A673 (cell line): ENCODE results near the gene SPATS2L. TPM values are rescaled to one million over a fixed set of nuclear protein-coding genes. Genes with fewer than 3 reads are reported as not detected.

Experiments used
- BruUV-seq: library from RNA; stranded (reverse); fragments of 400-500 nt; replicated peaks from 2 replicates; lab custom pipeline; 2021; lab: Mats Ljungman, UMichigan
- CTCF ChIA-PET: fragments of 300-600 bp; sonication (Branson Sonifier 250); formaldehyde crosslinking; loops from one replicate; lab custom pipeline; 2022; ENCODE audit warnings: antibody characterized with exemption; lab: Charles Lee
- POLR2A ChIA-PET: fragments of 300-600 bp; sonication (Branson Sonifier 250); formaldehyde crosslinking; loops from one replicate; lab custom pipeline; 2022; ENCODE audit warnings: antibody characterized with exemption; ENCODE audit not compliant: low non-redundant PET; lab: Charles Lee
- DNase-seq: peaks from one replicate; pipeline ENCODE4 v3.0.0-alpha.2; 2015; ENCODE audit warnings: low spot score
- H3K27ac ChIP-seq: fragments of 200-600 bp; sonication (generic); 2 replicates; pipeline ENCODE4 v1.5.1; 2016; ENCODE audit warnings: mixed run types, low read depth, mild to moderate bottlenecking, mixed read lengths, antibody characterized with exemption, low read length; ENCODE audit not compliant: poor library complexity, severe bottlenecking
- H3K27me3 ChIP-seq: fragments of 200-600 bp; sonication (generic); replicated peaks from 2 replicates; pipeline ENCODE4 v1.6.1; 2017; ENCODE audit warnings: mixed run types, low read depth, mild to moderate bottlenecking, mixed read lengths, antibody characterized with exemption, low read length; ENCODE audit not compliant: insufficient read depth, poor library complexity
- H3K36me3 ChIP-seq: fragments of 200-600 bp; sonication (generic); 2 replicates; pipeline ENCODE4 v1.6.1; 2016; ENCODE audit warnings: mixed run types, mild to moderate bottlenecking, mixed read lengths, antibody characterized with exemption, low read length; ENCODE audit not compliant: insufficient read depth, poor library complexity, severe bottlenecking
- H3K4me1 ChIP-seq: fragments of 200-600 bp; sonication (generic); 2 replicates; pipeline ENCODE4 v1.6.1; 2017; ENCODE audit warnings: mixed run types, mild to moderate bottlenecking, mixed read lengths, antibody characterized with exemption, low read length; ENCODE audit not compliant: insufficient read depth, poor library complexity, severe bottlenecking
- H3K4me3 ChIP-seq: fragments of 200-600 bp; sonication (generic); 2 replicates; pipeline ENCODE4 v1.5.1; 2016; ENCODE audit warnings: low read depth, mixed run types, mild to moderate bottlenecking, mixed read lengths, low read length; ENCODE audit not compliant: poor library complexity, severe bottlenecking
- H3K9me3 ChIP-seq: fragments of 200-600 bp; sonication (generic); 2 replicates; pipeline ENCODE4 v1.6.1; 2016; ENCODE audit warnings: mixed run types, low read depth, mild to moderate bottlenecking, mixed read lengths, antibody characterized with exemption, low read length; ENCODE audit not compliant: poor library complexity, severe bottlenecking
- EZH2 ChIP-seq: fragments of 200-600 bp; sonication (generic); IDR thresholded peaks from 2 replicates; pipeline ENCODE4 v1.6.1; 2017; ENCODE audit warnings: borderline replicate concordance, low read depth, mild to moderate bottlenecking, mixed read lengths, antibody characterized with exemption, low read length; ENCODE audit not compliant: poor library complexity, severe bottlenecking
- intact Hi-C: fragments of 100-400 bp; cut with micrococcal nuclease; formaldehyde crosslinking; loops from one replicate; pipeline ENCODE4 v1.10.0; 2022; ENCODE audit not compliant: unreplicated experiment
- total RNA-seq: library from RNA; stranded (reverse); gene quantifications from 2 replicates; pipeline ENCODE4 v1.2.3, GENCODE V29; 2021
- TF ChIP-seq, protein P1 (sequence below): fragments of 300-800, 200-600 bp; sonication (generic); conservative IDR thresholded peaks from 2 replicates; pipeline ENCODE4 v1.5.1; 2017; ENCODE audit warnings: low read depth, mild to moderate bottlenecking, antibody characterized with exemption, low read length, moderate library complexity, mixed read lengths

Gene SPATS2L
- total RNA-seq, 1 experiment from 2014 or later = 10.0 TPM

DNA sequence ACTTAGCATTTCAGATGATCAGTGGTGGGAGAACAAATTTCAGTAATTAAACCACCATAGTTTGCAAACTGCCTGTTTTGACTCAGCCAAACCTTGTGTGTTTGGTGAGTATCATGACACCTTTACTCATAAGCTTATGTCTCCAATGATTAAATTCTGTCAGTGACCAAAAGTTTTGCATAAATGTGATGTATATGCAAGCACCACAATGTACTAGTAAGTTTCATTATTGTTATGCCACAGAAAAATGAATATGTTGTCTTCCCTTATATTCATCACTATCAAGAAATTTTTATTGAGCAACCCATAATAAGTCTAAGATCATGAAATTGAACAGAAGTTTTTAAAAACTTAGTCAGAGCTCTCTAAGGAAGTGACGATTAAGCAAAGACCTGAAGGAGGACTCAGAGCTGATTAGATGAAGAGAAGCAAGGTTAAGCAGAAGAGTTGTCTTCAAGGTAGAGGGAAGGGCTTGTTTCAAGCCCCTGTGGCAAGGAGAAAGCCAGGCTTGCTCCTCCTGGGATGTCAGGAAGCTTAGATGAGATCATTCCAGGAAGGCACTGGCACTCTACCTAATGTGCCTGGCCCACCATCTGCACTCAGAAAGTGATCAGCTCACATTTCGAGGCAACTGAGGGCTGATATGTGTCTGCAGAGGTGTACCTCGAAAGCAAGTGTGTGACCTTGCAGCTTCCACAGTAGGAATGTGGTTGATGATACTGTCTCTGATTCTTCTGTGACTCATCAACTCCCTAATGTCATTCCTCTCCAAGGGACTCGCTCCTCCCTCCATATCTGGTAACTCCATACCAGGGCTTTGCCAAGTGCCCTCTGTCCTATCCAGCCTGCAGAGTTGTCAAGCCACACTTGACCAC, 148.7 kb downstream of the SPATS2L start:
- ChIA-PET POLR2A (no interaction called here), CTCF (no interaction called here)
- intact Hi-C loops = no loop called here
- Histone ChIP-seq H3K27ac (no peak overlapping the region), H3K4me3 (no peak overlapping the region), H3K36me3 (no peaks in the 10 kb centered on the region), H3K27me3 (no peaks in the 10 kb centered on the region), H3K9me3 (no peaks in the 10 kb centered on the region), H3K4me1 (peaks cover 19% of the 10 kb centered on the region)
- BruUV-seq = no TSS peak
- TF ChIP-seq, protein P1, sequence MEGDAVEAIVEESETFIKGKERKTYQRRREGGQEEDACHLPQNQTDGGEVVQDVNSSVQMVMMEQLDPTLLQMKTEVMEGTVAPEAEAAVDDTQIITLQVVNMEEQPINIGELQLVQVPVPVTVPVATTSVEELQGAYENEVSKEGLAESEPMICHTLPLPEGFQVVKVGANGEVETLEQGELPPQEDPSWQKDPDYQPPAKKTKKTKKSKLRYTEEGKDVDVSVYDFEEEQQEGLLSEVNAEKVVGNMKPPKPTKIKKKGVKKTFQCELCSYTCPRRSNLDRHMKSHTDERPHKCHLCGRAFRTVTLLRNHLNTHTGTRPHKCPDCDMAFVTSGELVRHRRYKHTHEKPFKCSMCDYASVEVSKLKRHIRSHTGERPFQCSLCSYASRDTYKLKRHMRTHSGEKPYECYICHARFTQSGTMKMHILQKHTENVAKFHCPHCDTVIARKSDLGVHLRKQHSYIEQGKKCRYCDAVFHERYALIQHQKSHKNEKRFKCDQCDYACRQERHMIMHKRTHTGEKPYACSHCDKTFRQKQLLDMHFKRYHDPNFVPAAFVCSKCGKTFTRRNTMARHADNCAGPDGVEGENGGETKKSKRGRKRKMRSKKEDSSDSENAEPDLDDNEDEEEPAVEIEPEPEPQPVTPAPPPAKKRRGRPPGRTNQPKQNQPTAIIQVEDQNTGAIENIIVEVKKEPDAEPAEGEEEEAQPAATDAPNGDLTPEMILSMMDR = no peak
- no peak for TF ChIP-seq EZH2
- peak; percentile 22 for DNase-seq

DNA sequence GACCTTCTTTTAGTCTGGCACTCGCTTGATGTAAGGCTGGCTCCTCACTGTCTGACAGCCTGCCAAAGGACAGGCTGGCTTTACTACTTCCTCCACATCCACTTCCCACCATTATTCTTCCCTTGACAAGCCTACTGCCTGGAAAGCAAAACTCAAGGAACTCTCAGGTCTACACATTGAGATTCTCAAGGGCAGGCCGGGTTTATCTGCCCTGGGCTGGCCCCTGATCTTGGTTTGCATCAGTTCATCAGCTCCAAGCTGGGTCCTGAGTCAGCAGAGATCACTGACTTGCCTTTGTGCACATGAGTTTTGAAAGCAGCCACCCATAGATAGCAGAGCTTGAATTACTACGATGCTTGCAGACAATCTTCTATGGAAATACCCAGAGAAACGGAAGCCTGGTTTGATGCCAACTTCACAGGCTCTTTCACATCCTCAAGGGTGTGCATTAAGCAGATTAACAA, 149.5 kb downstream of the SPATS2L start:
- TF ChIP-seq, protein P1 = no peak
- no peak for TF ChIP-seq EZH2
- Histone ChIP-seq H3K27ac (no peak overlapping the region), H3K4me3 (no peak overlapping the region), H3K36me3 (no peaks in the 10 kb centered on the region), H3K27me3 (no peaks in the 10 kb centered on the region), H3K9me3 (no peaks in the 10 kb centered on the region), H3K4me1 (peaks cover 19% of the 10 kb centered on the region)
- intact Hi-C loops = no loop called here
- ChIA-PET CTCF (no interaction called here), POLR2A (no interaction called here)
- peak; percentile 89 for DNase-seq
- BruUV-seq = no TSS peak

DNA sequence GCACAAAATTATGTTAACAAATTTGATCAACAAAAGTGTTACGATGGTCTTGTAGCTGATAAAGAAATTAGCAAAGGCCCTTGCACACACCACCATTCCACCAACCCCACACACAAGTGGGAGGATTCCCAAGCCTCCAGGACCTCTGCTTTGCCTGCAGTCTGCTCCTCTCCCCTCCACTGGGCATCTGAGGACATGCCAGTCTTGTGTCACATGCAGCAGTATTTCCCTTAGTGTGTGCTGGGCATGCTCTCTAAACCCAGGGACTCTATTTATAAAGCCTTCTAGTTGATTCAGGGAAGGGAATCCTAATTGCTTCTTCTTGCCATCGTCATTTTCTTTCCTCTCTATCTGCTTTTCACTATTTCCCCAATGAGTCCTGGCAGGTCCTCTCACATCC, 150.1 kb downstream of the SPATS2L start:
- Histone ChIP-seq H3K4me1 (peaks cover 19% of the 10 kb centered on the region), H3K4me3 (no peak overlapping the region), H3K27ac (no peak overlapping the region), H3K27me3 (no peaks in the 10 kb centered on the region), H3K9me3 (no peaks in the 10 kb centered on the region), H3K36me3 (no peaks in the 10 kb centered on the region)
- intact Hi-C loops = no loop called here
- DNase-seq = peak; percentile 4
- TF ChIP-seq EZH2 = no peak
- TF ChIP-seq, protein P1 = no peak
- ChIA-PET CTCF (no interaction called here), POLR2A (no interaction called here)
- BruUV-seq = no TSS peak
